ENCODE measurements around the gene KIF13A.

DNA sequence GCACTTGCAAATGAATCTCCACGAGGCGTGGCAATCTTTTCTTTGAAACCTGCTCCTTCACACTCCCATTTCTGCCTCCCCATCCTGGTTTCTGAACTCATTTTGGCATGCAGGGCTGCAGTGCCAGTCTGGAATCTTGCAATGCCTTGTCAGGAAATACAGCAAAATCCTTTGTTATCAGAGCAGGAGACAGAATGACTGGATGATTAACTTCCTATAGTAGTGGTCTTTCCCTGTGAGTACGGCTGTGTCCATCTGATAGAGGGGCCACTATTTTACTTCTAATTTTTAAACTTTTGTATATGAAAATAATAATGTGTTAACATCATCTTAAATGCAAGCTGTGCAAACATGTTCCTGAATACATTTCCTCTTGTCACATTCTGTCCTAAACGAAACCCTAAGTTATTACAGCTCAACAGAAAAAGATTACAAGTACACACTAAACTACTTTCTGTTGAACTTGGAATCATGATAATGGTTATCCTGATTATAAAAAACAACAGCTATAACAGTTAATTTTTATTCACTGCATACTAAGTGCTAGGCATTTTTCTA, 140.2 kb downstream of the KIF13A start:
- TF ChIP-seq BRD4 (IDR thresholded peaks at IDR 0.05) (no peak), POLR2A (conservative IDR thresholded peaks at IDR 0.05) (no peak), ZKSCAN3 (CRISPR knock-in tag; IDR thresholded peaks at IDR 0.05) (no peak), POLR2AphosphoS5 (IDR thresholded peaks at IDR 0.05; ENCODE audit: control insufficient read depth, insufficient read depth, low read depth, low read length) (no peak), FOXK2 (conservative IDR thresholded peaks at IDR 0.05 in 1 of 2, IDR thresholded peaks at IDR 0.05 in 1 of 2; ENCODE audit: low read depth in 2 of 2) (no peak), ZNF274 (IDR thresholded peaks at IDR 0.05; ENCODE audit: borderline replicate concordance, low read depth, low read length) (no peak), FOXJ3 (CRISPR knock-in tag; IDR thresholded peaks at IDR 0.05) (no peak), MAFF (IDR thresholded peaks at IDR 0.05; ENCODE audit: low read length) (no peak)
- TF ChIP-seq, protein P1, sequence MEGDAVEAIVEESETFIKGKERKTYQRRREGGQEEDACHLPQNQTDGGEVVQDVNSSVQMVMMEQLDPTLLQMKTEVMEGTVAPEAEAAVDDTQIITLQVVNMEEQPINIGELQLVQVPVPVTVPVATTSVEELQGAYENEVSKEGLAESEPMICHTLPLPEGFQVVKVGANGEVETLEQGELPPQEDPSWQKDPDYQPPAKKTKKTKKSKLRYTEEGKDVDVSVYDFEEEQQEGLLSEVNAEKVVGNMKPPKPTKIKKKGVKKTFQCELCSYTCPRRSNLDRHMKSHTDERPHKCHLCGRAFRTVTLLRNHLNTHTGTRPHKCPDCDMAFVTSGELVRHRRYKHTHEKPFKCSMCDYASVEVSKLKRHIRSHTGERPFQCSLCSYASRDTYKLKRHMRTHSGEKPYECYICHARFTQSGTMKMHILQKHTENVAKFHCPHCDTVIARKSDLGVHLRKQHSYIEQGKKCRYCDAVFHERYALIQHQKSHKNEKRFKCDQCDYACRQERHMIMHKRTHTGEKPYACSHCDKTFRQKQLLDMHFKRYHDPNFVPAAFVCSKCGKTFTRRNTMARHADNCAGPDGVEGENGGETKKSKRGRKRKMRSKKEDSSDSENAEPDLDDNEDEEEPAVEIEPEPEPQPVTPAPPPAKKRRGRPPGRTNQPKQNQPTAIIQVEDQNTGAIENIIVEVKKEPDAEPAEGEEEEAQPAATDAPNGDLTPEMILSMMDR (IDR thresholded peaks at IDR 0.05 in 2 of 3, conservative IDR thresholded peaks at IDR 0.05 in 1 of 3; ENCODE audit: insufficient read depth in 2 of 3, low read depth in 1 of 3, low read length in 3 of 3): no peak
- TF ChIP-seq, protein P2, sequence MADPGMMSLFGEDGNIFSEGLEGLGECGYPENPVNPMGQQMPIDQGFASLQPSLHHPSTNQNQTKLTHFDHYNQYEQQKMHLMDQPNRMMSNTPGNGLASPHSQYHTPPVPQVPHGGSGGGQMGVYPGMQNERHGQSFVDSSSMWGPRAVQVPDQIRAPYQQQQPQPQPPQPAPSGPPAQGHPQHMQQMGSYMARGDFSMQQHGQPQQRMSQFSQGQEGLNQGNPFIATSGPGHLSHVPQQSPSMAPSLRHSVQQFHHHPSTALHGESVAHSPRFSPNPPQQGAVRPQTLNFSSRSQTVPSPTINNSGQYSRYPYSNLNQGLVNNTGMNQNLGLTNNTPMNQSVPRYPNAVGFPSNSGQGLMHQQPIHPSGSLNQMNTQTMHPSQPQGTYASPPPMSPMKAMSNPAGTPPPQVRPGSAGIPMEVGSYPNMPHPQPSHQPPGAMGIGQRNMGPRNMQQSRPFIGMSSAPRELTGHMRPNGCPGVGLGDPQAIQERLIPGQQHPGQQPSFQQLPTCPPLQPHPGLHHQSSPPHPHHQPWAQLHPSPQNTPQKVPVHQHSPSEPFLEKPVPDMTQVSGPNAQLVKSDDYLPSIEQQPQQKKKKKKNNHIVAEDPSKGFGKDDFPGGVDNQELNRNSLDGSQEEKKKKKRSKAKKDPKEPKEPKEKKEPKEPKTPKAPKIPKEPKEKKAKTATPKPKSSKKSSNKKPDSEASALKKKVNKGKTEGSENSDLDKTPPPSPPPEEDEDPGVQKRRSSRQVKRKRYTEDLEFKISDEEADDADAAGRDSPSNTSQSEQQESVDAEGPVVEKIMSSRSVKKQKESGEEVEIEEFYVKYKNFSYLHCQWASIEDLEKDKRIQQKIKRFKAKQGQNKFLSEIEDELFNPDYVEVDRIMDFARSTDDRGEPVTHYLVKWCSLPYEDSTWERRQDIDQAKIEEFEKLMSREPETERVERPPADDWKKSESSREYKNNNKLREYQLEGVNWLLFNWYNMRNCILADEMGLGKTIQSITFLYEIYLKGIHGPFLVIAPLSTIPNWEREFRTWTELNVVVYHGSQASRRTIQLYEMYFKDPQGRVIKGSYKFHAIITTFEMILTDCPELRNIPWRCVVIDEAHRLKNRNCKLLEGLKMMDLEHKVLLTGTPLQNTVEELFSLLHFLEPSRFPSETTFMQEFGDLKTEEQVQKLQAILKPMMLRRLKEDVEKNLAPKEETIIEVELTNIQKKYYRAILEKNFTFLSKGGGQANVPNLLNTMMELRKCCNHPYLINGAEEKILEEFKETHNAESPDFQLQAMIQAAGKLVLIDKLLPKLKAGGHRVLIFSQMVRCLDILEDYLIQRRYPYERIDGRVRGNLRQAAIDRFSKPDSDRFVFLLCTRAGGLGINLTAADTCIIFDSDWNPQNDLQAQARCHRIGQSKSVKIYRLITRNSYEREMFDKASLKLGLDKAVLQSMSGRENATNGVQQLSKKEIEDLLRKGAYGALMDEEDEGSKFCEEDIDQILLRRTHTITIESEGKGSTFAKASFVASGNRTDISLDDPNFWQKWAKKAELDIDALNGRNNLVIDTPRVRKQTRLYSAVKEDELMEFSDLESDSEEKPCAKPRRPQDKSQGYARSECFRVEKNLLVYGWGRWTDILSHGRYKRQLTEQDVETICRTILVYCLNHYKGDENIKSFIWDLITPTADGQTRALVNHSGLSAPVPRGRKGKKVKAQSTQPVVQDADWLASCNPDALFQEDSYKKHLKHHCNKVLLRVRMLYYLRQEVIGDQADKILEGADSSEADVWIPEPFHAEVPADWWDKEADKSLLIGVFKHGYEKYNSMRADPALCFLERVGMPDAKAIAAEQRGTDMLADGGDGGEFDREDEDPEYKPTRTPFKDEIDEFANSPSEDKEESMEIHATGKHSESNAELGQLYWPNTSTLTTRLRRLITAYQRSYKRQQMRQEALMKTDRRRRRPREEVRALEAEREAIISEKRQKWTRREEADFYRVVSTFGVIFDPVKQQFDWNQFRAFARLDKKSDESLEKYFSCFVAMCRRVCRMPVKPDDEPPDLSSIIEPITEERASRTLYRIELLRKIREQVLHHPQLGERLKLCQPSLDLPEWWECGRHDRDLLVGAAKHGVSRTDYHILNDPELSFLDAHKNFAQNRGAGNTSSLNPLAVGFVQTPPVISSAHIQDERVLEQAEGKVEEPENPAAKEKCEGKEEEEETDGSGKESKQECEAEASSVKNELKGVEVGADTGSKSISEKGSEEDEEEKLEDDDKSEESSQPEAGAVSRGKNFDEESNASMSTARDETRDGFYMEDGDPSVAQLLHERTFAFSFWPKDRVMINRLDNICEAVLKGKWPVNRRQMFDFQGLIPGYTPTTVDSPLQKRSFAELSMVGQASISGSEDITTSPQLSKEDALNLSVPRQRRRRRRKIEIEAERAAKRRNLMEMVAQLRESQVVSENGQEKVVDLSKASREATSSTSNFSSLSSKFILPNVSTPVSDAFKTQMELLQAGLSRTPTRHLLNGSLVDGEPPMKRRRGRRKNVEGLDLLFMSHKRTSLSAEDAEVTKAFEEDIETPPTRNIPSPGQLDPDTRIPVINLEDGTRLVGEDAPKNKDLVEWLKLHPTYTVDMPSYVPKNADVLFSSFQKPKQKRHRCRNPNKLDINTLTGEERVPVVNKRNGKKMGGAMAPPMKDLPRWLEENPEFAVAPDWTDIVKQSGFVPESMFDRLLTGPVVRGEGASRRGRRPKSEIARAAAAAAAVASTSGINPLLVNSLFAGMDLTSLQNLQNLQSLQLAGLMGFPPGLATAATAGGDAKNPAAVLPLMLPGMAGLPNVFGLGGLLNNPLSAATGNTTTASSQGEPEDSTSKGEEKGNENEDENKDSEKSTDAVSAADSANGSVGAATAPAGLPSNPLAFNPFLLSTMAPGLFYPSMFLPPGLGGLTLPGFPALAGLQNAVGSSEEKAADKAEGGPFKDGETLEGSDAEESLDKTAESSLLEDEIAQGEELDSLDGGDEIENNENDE (IDR thresholded peaks at IDR 0.05; ENCODE audit: low read depth, low read length): no peak
- TF ChIP-seq, protein P3, sequence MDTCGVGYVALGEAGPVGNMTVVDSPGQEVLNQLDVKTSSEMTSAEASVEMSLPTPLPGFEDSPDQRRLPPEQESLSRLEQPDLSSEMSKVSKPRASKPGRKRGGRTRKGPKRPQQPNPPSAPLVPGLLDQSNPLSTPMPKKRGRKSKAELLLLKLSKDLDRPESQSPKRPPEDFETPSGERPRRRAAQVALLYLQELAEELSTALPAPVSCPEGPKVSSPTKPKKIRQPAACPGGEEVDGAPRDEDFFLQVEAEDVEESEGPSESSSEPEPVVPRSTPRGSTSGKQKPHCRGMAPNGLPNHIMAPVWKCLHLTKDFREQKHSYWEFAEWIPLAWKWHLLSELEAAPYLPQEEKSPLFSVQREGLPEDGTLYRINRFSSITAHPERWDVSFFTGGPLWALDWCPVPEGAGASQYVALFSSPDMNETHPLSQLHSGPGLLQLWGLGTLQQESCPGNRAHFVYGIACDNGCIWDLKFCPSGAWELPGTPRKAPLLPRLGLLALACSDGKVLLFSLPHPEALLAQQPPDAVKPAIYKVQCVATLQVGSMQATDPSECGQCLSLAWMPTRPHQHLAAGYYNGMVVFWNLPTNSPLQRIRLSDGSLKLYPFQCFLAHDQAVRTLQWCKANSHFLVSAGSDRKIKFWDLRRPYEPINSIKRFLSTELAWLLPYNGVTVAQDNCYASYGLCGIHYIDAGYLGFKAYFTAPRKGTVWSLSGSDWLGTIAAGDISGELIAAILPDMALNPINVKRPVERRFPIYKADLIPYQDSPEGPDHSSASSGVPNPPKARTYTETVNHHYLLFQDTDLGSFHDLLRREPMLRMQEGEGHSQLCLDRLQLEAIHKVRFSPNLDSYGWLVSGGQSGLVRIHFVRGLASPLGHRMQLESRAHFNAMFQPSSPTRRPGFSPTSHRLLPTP (IDR thresholded peaks at IDR 0.05; ENCODE audit: borderline replicate concordance, extremely low read depth, insufficient read length): no peak
- TF ChIP-seq, protein P4, sequence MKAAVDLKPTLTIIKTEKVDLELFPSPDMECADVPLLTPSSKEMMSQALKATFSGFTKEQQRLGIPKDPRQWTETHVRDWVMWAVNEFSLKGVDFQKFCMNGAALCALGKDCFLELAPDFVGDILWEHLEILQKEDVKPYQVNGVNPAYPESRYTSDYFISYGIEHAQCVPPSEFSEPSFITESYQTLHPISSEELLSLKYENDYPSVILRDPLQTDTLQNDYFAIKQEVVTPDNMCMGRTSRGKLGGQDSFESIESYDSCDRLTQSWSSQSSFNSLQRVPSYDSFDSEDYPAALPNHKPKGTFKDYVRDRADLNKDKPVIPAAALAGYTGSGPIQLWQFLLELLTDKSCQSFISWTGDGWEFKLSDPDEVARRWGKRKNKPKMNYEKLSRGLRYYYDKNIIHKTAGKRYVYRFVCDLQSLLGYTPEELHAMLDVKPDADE (conservative IDR thresholded peaks at IDR 0.05; ENCODE audit: control insufficient read depth, low read depth, low read length): no peak
